Adrenal gland (tissue), 12 donors: ENCODE data around the gene TRIM52. TPM values are rescaled to one million over a fixed set of nuclear protein-coding genes. Genes with fewer than 3 reads are reported as not detected.
"Not testable (repeated sequence)": the region's sequence is repeated elsewhere in the genome, so short reads cannot be mapped to it uniquely, and the experiment has no call there.

ENCODE experiments used
- DNase-seq, 7 donors: peaks; one replicate each; pipeline ENCODE4 v3.0.0-alpha.2; 2019 to 2020
- H3K27ac ChIP-seq, 5 donors: fragments of 200-600 bp; sonication (generic) in 4 of 5; 1 replicate in 3 of 5; 2 replicates in 2 of 5; pipeline versions ENCODE4 v1.5.1 to v1.8.0; 2016 to 2020; ENCODE audit warnings: mild to moderate bottlenecking in 1 of 5
- H3K27me3 ChIP-seq: fragments of 200-600 bp; 2 replicates; pipeline ENCODE4 v1.8.0; 2021
- H3K36me3 ChIP-seq, 2 donors: fragments of 200-600 bp; replicated peaks in 1 of 2; 1 replicate in 1 of 2; 2 replicates in 1 of 2; pipeline versions ENCODE4 v1.5.1 to v1.8.0; 2018 to 2022
- H3K4me1 ChIP-seq, 2 donors: fragments of 200-600 bp; replicated peaks in 1 of 2; 1 replicate in 1 of 2; 2 replicates in 1 of 2; pipeline versions ENCODE4 v1.5.1 to v1.8.0; 2018 to 2021
- H3K4me3 ChIP-seq, 4 donors: fragments of 200-600 bp; sonication (generic) in 3 of 4; one replicate each; pipeline ENCODE4 v1.5.1; 2016 to 2018
- H3K9me3 ChIP-seq, 3 donors: fragments of 200-600 bp; sonication (generic) in 1 of 3; replicated peaks in 1 of 3; 1 replicate in 2 of 3; 2 replicates in 1 of 3; pipeline versions ENCODE4 v1.5.1 to v1.8.0; 2016 to 2021
- POLR2A ChIP-seq, 2 donors: fragments of 450-650 bp; IDR thresholded peaks; one replicate each; pipeline ENCODE4 v1.6.1; 2017; ENCODE audit warnings: antibody characterized with exemption in 2 of 2, mild to moderate bottlenecking in 2 of 2, moderate library complexity in 1 of 2
- WGBS, 4 donors: extraction: QIAGEN DNeasy Blood & Tissue Kit in 2 of 4; methylation state at CpG; one replicate each; pipeline versions ENCODE4 v1.1.5 to v1.1.7; 2013 to 2017; 5-methylcytosine and 5-hydroxymethylcytosine counted together
- intact Hi-C, 2 donors: fragments of 100-400 bp; cut with DNase I; formaldehyde crosslinking; loops; one replicate each; pipeline versions ENCODE4 v1.14.1 to v1.15.0; 2022 to 2023
- polyA plus RNA-seq, 3 donors: library from polyadenylated mRNA; stranded (reverse); fragments of 200-250 nt in 2 of 3; fragments of 350-450 nt in 1 of 3; fragmentation: Illumina TruSeq in 1 of 3; extraction: RNeasy Lipid Tissue Mini Kit (QIAGEN cat#74804) in 1 of 3; gene quantifications; one replicate each; pipeline ENCODE4 v1.2.3, GENCODE V29; 2013 to 2014
- total RNA-seq, 9 donors: library from RNA; depleted of rRNA in 4 of 9; stranded (reverse); fragments of >200 nt in 4 of 9; fragments of 120-200 nt in 1 of 9; fragmentation: NEBNext Ultra II Directional in 1 of 9; extraction: Animal tissue kit (Norgen Biotek cat#: 25700) in 1 of 9; gene quantifications; one replicate each; pipeline versions ENCODE4 v1.1.0 to v1.2.4, GENCODE V29; 2013 to 2023
- TF ChIP-seq, protein P1 (sequence below), 6 experiments: fragments of 450-650 bp in 4 of 6; fragments of 200-600 bp in 2 of 6; sonication (generic) in 1 of 6; IDR thresholded peaks; 1 replicate in 5 of 6; 2 replicates in 1 of 6; pipeline versions ENCODE4 v1.5.1 to v1.8.0; 2016 to 2021; ENCODE audit warnings: antibody characterized with exemption in 6 of 6, mild to moderate bottlenecking in 2 of 6, moderate library complexity in 1 of 6
- donor health status: healthy with polysubstance abuse.
- donor health status: Bipolar disorder and iron deficiency.
- donor health status: DM: yes; HTN: yes; CAD: no.
- donor health status: DM: no; HTN: no; CAD: no.
- donor health status: DM: no; HTN: no; CAD: no.
- donor health status: DM: yes; HTN: yes; CAD: no.

TRIM52 gene
- total and polyA plus RNA-seq, 12 donors = 7.8 to 23.9 (median 13.2) TPM

DNA sequence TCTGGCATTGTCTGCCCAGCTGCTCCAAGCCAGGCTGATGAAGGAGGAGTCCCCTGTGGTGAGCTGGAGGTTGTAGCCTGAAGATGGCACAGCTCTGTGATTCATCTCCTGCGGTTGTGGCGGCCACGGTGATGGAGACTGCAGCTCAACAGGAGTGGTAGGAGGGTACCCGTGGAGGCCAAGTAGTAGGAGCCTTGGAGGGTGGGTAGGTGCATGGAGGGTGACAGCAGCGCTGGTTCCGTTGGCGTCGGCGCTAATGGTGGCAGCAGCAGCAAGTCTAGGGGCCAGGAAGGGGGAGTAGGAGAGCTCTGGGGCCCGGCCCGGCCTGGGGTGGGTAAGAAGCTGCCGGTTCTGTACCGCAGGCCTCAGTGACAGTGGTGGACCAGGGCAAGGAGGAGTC lies 22.4 kb upstream of the TRIM52 start:
- no peaks in the 10 kb centered on the region for H3K4me1 ChIP-seq
- H3K9me3 ChIP-seq = no peaks in the 10 kb centered on the region
- H3K4me3 ChIP-seq = no peak overlapping the region
- no peaks in the 10 kb centered on the region for H3K27me3 ChIP-seq
- TF ChIP-seq, protein P1, sequence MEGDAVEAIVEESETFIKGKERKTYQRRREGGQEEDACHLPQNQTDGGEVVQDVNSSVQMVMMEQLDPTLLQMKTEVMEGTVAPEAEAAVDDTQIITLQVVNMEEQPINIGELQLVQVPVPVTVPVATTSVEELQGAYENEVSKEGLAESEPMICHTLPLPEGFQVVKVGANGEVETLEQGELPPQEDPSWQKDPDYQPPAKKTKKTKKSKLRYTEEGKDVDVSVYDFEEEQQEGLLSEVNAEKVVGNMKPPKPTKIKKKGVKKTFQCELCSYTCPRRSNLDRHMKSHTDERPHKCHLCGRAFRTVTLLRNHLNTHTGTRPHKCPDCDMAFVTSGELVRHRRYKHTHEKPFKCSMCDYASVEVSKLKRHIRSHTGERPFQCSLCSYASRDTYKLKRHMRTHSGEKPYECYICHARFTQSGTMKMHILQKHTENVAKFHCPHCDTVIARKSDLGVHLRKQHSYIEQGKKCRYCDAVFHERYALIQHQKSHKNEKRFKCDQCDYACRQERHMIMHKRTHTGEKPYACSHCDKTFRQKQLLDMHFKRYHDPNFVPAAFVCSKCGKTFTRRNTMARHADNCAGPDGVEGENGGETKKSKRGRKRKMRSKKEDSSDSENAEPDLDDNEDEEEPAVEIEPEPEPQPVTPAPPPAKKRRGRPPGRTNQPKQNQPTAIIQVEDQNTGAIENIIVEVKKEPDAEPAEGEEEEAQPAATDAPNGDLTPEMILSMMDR (IDR thresholded peaks at IDR 0.05) = no peak
- no peak for TF ChIP-seq POLR2A (IDR thresholded peaks at IDR 0.05)
- 80 to 98% (median 85%) methylated on average over 7 to 13 of the region's 13 CpGs for WGBS, 4 donors
- intact Hi-C loops = no loop called here
- no peak overlapping the region for H3K27ac ChIP-seq
- H3K36me3 ChIP-seq = no peaks in the 10 kb centered on the region
- peak in 1 of 7 donors; percentile 41 for DNase-seq

- no peak for DNase-seq
- Histone ChIP-seq H3K9me3 (no peaks in the 10 kb centered on the region), H3K4me1 (no peaks in the 10 kb centered on the region), H3K27me3 (no peaks in the 10 kb centered on the region), H3K4me3 (no peak overlapping the region), H3K27ac (no peak overlapping the region), H3K36me3 (no peaks in the 10 kb centered on the region)
- 60 to 89% (median 87%) methylated on average over 1 to 7 of the region's 7 CpGs for WGBS, 4 donors
- no peak for TF ChIP-seq POLR2A (IDR thresholded peaks at IDR 0.05)
- TF ChIP-seq, protein P1 (IDR thresholded peaks at IDR 0.05) = no peak
- intact Hi-C loops = no loop called here
Observed at GRCh38 chr5:181282874-181283273, 21.9 kb upstream of the TRIM52 start.

DNA sequence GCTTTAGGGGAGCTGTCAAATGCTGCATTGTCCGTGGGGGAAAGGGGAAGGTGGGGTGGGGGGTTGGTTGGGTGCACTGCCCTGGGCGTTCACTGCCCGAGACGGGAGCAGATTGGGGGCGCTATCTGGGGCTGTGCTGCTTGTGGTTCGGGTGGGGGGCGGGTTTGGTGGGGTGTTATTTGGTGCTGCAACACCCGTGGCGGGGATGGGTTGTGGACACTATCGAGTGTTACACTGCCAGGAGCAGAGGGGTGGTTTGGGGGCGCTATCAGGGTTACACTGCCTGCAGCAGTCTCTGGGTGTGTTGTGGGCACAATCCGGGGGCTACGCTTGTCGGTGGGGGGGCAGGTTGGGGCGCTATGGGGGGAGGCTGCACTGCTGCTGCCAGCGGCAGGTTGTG lies 21.5 kb upstream of the TRIM52 start:
- H3K4me1 ChIP-seq, intact Hi-C loops, H3K36me3 ChIP-seq, H3K9me3 ChIP-seq, H3K27ac ChIP-seq, H3K4me3 ChIP-seq, DNase-seq, H3K27me3 ChIP-seq: not testable (repeated sequence)
- 77 to 85% (median 84%) methylated on average over 3 to 16 of the region's 16 CpGs for WGBS, 4 donors

DNA sequence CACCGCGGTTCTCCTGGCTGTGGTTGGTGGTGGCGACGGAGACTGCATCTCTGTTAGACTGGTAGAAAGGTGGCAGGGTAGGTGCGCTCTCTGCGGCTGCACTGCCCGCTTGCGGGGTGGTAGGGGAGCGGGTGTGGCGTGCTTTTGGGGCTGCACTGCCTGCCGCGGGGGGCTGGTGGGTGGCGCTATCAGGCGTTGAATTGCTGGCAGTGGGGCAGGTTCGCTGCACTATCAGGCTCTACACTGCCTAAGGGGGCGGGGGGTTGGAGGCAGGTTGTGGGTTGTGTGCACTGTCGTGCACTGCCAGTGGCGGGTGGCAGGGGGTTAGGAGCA lies 21.0 kb upstream of the TRIM52 start:
- 88 to 98% (median 91%) methylated on average over 10 to 18 of the region's 18 CpGs for WGBS, 4 donors
- Histone ChIP-seq H3K4me3 (no peak overlapping the region), H3K27me3 (no peaks in the 10 kb centered on the region), H3K9me3 (no peaks in the 10 kb centered on the region), H3K36me3 (no peaks in the 10 kb centered on the region), H3K4me1 (no peaks in the 10 kb centered on the region), H3K27ac (no peak overlapping the region)
- no peak for DNase-seq
- intact Hi-C loops = no loop called here
- TF ChIP-seq, protein P1 (IDR thresholded peaks at IDR 0.05) = no peak
- no peak for TF ChIP-seq POLR2A (IDR thresholded peaks at IDR 0.05)

- Histone ChIP-seq H3K4me3 (no peak overlapping the region), H3K27ac (no peak overlapping the region), H3K36me3 (no peaks in the 10 kb centered on the region), H3K9me3 (no peaks in the 10 kb centered on the region), H3K27me3 (no peaks in the 10 kb centered on the region), H3K4me1 (no peaks in the 10 kb centered on the region)
- no peak for TF ChIP-seq POLR2A (IDR thresholded peaks at IDR 0.05)
- TF ChIP-seq, protein P1 (IDR thresholded peaks at IDR 0.05) = no peak
- intact Hi-C loops = no loop called here
- WGBS, 4 donors = 89 to 92% (median 90%) methylated on average over 33 to 40 of the region's 40 CpGs
- no peak for DNase-seq
Observed at GRCh38 chr5:181281077-181281983, 20.4 kb upstream of the TRIM52 start.
